Erythroblast (primary cell): ENCODE results near the gene LTB.

ENCODE experiments used
- GATA1 ChIP-seq: IDR thresholded peaks from 2 replicates; pipeline ENCODE4 v1.6.1; 2011; ENCODE audit warnings: low read depth, mild to moderate bottlenecking, control low read depth, low read length, moderate library complexity
- POLR2A ChIP-seq: IDR thresholded peaks from 2 replicates; pipeline ENCODE4 v1.6.1; 2011; ENCODE audit warnings: mild to moderate bottlenecking, low read length

GRCh38 chr6:31569861-31570536 is 12.2 kb downstream of the LTB start:
- TF ChIP-seq POLR2A: no peak
- TF ChIP-seq GATA1: no peak
